Coronary artery (tissue), 2 donors: ENCODE results near the gene GRIK3.

Experiments used
- DNase-seq: peaks from one replicate; pipeline ENCODE4 v3.0.0-alpha.2; 2017; ENCODE audit warnings: low spot score
- H3K27ac ChIP-seq, 2 donors: fragments of 200-600 bp; sonication (generic); one replicate each; pipeline ENCODE4 v1.5.1; 2016 to 2019
- H3K4me3 ChIP-seq: fragments of 200-600 bp; sonication (generic); 2 replicates; pipeline ENCODE4 v1.5.1; 2016; ENCODE audit warnings: mild to moderate bottlenecking, moderate library complexity
- TF ChIP-seq, protein P1 (sequence below): fragments of 200-600 bp; sonication (generic); IDR thresholded peaks from one replicate; pipeline ENCODE4 v1.5.1; 2019; ENCODE audit warnings: antibody characterized with exemption

The GRIK3 gene

DNA sequence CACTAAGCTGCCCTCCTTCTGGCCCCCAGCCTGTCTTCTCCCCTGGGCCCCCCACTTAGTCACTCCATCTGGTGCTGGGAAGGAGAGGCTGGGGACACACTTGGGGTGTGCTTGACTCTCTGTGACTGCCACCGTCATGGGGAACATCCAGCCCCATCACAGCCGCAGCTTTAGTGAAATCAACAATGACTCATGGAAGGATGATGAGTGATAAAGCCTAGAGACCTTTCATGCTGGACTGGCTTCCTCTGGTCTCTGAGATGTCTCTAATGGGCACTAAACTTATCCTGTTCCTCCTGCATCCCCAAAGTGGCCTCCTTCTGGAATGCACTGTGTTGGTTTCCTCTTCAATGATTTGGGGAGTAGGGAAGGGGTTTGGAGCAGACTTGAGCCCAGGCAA is 172.9 kb downstream of the GRIK3 start:
- TF ChIP-seq, protein P1, sequence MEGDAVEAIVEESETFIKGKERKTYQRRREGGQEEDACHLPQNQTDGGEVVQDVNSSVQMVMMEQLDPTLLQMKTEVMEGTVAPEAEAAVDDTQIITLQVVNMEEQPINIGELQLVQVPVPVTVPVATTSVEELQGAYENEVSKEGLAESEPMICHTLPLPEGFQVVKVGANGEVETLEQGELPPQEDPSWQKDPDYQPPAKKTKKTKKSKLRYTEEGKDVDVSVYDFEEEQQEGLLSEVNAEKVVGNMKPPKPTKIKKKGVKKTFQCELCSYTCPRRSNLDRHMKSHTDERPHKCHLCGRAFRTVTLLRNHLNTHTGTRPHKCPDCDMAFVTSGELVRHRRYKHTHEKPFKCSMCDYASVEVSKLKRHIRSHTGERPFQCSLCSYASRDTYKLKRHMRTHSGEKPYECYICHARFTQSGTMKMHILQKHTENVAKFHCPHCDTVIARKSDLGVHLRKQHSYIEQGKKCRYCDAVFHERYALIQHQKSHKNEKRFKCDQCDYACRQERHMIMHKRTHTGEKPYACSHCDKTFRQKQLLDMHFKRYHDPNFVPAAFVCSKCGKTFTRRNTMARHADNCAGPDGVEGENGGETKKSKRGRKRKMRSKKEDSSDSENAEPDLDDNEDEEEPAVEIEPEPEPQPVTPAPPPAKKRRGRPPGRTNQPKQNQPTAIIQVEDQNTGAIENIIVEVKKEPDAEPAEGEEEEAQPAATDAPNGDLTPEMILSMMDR = no peak
- Histone ChIP-seq H3K4me3 (no peak overlapping the region), H3K27ac (no peak overlapping the region)
- DNase-seq = no peak

- no peak for DNase-seq
These were observed 174.4 kb downstream of the GRIK3 start for GRCh38 chr1:36859926-36860325.

GRCh38 chr1:36858981-36859380 is 175.3 kb downstream of the GRIK3 start:
- TF ChIP-seq, protein P1 = no peak
- no peak overlapping the region for H3K4me3 ChIP-seq
- DNase-seq = no peak
- H3K27ac ChIP-seq = no peak overlapping the region

More at GRCh38 chr1:36859926-36860325, 174.4 kb downstream of the GRIK3 start:
- H3K27ac ChIP-seq = no peak overlapping the region
- no peak overlapping the region for H3K4me3 ChIP-seq
- TF ChIP-seq, protein P1 = no peak

DNA sequence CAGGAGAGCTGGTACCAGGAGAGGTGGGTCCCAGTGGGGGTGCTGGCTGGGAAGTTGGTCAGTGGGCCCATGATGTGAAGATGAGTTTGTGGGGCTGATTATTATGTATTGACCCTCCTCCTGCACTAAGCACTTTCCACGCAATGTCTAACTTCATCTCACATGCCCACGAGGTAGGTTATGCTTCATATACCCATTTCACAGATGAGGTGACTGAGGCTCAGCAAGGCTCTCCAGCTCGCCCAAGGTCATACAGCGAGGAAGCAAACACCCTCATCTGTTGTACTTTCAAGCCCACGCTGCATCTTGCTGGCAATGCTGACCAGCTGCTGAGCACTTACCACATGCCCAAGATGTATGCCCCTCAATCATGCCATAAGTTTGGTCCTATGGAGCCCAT is 175.8 kb downstream of the GRIK3 start:
- H3K27ac ChIP-seq = no peak overlapping the region
- no peak overlapping the region for H3K4me3 ChIP-seq
- TF ChIP-seq, protein P1 = no peak
- DNase-seq = no peak

DNA sequence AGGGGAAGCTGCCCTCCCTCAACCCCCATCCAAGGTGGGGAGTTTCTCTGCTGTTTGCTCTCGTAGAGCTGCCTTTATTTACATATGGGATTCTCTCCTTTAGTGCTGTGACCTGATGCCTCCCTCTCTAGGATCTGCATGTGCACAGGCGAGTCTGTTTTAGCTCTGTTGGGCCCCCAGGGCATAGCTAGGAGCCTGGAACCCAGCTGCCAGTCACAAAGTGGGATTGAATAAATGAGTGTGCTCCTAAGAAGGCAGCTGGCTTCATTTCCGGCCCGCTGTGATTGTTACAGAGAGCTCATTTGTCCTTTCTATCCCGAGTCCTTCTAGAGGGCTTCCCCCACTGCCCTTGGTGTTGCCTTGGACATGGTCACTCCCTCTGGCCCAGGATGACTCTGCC is 176.6 kb downstream of the GRIK3 start:
- no peak for DNase-seq
- TF ChIP-seq, protein P1 = no peak

DNA sequence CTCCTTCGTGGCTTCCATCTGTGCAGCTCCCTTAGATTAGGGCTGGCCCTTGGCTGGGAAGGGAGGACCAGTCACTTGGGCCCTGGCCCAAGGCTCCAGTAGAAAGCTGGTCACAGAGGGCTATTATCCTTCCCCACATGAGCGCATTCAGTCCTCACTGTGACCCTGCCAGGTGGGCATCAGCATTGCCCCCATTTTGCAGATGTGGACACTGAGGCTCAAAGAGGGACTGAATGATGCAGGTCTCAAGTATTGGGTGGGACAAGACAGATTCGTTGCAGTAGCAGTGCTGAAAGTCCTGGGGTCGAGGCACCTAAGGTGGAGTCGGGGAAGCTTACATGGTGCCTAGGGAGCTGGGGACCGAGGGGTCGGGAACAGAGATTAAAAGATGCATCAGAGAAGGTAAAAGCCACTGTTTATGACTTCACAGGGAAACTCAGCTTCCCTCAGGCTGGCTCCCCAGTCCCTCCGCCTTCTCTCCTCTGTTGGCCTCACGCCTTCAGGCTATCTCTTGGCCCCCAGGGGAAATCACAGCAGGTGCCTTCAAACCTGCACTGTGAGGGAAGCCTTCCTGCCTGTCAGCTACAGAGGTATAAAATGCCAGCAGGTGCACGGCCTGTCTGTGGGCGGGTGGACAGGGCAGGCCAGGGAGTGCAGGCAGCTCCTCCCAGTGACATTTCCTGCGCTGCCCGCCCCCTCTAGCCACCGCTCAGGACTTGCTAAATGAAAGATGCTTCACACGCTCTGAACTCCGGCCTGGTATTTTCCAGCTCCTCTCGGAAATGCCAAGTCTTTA is 178.4 kb downstream of the GRIK3 start:
- Histone ChIP-seq H3K4me3 (no peak overlapping the region), H3K27ac (no peak overlapping the region)
- TF ChIP-seq, protein P1 = no peak
- no peak for DNase-seq

More for the DNA sequence above, 176.6 kb downstream of the GRIK3 start:
- H3K4me3 ChIP-seq = no peak overlapping the region
- H3K27ac ChIP-seq = no peak overlapping the region

- Histone ChIP-seq H3K4me3 (no peak overlapping the region), H3K27ac (no peak overlapping the region)
- no peak for DNase-seq
- TF ChIP-seq, protein P1 = no peak
These were observed 180.7 kb downstream of the GRIK3 start for GRCh38 chr1:36853638-36854037.
